Upper lobe of left lung (tissue), 4 donors: ENCODE measurements around the gene SLC30A7.

ENCODE experiments used
- EP300 ChIP-seq, 4 donors: sonication (generic); formaldehyde crosslinking; IDR thresholded peaks; one replicate each; pipeline ENCODE4 v1.5.1; 2017; ENCODE audit warnings: antibody characterized with exemption in 4 of 4, control low read depth in 2 of 4
- POLR2A ChIP-seq, 4 donors: fragments of 450-650 bp; IDR thresholded peaks; one replicate each; pipeline ENCODE4 v1.5.1; 2016 to 2017; ENCODE audit warnings: antibody characterized with exemption in 4 of 4, mild to moderate bottlenecking in 2 of 4
- POLR2AphosphoS5 ChIP-seq, 2 donors: sonication (generic); formaldehyde crosslinking; IDR thresholded peaks; one replicate each; pipeline ENCODE4 v1.5.1; 2017; ENCODE audit warnings: antibody characterized with exemption in 2 of 2
- TF ChIP-seq, protein P1 (sequence below), 6 experiments: fragments of 450-650 bp in 4 of 6; fragments of 200-600 bp in 2 of 6; sonication (generic) in 2 of 6; IDR thresholded peaks; one replicate each; pipeline ENCODE4 v1.5.1; 2016 to 2019; ENCODE audit warnings: antibody characterized with exemption in 6 of 6

DNA sequence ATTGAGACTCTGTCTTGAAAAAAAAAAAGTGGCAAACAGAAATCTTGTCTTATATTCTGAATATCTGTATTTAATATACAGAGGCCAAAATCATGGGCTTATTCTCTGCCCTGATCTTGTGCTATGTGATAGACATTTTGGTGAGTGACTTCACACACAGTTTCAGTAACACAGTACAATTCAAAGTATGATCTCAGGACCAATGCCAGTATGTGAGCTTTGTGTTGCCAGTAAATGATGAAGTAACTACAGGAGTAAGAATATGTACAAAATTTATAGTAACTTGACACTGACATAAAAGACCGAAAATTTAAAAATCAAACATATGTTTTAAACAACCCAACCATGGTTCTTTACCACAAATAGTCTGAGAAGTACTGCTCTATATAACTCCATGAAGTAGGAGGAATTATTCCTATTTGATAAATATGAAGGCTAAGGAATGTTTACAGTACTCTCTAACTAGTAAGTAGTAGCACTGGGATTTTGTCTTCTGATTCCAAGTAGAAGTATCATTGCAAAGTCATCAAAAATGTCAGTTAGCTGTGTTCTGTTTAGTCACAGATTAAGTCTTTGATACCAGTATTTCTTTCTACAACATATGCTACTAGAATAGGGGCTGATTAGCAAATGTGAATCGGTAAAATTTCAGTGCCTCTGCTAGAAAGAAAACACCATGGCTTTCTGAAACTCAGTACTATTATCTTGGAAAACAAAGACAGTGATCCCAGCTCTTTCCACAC is 104.4 kb downstream of the SLC30A7 start:
- TF ChIP-seq, protein P1, sequence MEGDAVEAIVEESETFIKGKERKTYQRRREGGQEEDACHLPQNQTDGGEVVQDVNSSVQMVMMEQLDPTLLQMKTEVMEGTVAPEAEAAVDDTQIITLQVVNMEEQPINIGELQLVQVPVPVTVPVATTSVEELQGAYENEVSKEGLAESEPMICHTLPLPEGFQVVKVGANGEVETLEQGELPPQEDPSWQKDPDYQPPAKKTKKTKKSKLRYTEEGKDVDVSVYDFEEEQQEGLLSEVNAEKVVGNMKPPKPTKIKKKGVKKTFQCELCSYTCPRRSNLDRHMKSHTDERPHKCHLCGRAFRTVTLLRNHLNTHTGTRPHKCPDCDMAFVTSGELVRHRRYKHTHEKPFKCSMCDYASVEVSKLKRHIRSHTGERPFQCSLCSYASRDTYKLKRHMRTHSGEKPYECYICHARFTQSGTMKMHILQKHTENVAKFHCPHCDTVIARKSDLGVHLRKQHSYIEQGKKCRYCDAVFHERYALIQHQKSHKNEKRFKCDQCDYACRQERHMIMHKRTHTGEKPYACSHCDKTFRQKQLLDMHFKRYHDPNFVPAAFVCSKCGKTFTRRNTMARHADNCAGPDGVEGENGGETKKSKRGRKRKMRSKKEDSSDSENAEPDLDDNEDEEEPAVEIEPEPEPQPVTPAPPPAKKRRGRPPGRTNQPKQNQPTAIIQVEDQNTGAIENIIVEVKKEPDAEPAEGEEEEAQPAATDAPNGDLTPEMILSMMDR (IDR thresholded peaks at IDR 0.05) = no peak
- TF ChIP-seq POLR2AphosphoS5 (IDR thresholded peaks at IDR 0.05) (no peak), EP300 (IDR thresholded peaks at IDR 0.05) (no peak), POLR2A (IDR thresholded peaks at IDR 0.05) (no peak)
